A673 (cell line): ENCODE data around the gene SGF29. TPM values are rescaled to one million over a fixed set of nuclear protein-coding genes. Genes with fewer than 3 reads are reported as not detected.

Experiments
- BruUV-seq: library from RNA; stranded (reverse); fragments of 400-500 nt; replicated peaks from 2 replicates; lab custom pipeline; 2021; lab: Mats Ljungman, UMichigan
- CTCF ChIA-PET: fragments of 300-600 bp; sonication (Branson Sonifier 250); formaldehyde crosslinking; loops from one replicate; lab custom pipeline; 2022; ENCODE audit warnings: antibody characterized with exemption; lab: Charles Lee
- POLR2A ChIA-PET: fragments of 300-600 bp; sonication (Branson Sonifier 250); formaldehyde crosslinking; loops from one replicate; lab custom pipeline; 2022; ENCODE audit warnings: antibody characterized with exemption; ENCODE audit not compliant: low non-redundant PET; lab: Charles Lee
- DNase-seq: peaks from one replicate; pipeline ENCODE4 v3.0.0-alpha.2; 2015; ENCODE audit warnings: low spot score
- H3K27ac ChIP-seq: fragments of 200-600 bp; sonication (generic); 2 replicates; pipeline ENCODE4 v1.5.1; 2016; ENCODE audit warnings: mixed run types, low read depth, mild to moderate bottlenecking, mixed read lengths, antibody characterized with exemption, low read length; ENCODE audit not compliant: poor library complexity, severe bottlenecking
- H3K27me3 ChIP-seq: fragments of 200-600 bp; sonication (generic); replicated peaks from 2 replicates; pipeline ENCODE4 v1.6.1; 2017; ENCODE audit warnings: mixed run types, low read depth, mild to moderate bottlenecking, mixed read lengths, antibody characterized with exemption, low read length; ENCODE audit not compliant: insufficient read depth, poor library complexity
- H3K36me3 ChIP-seq: fragments of 200-600 bp; sonication (generic); 2 replicates; pipeline ENCODE4 v1.6.1; 2016; ENCODE audit warnings: mixed run types, mild to moderate bottlenecking, mixed read lengths, antibody characterized with exemption, low read length; ENCODE audit not compliant: insufficient read depth, poor library complexity, severe bottlenecking
- H3K4me1 ChIP-seq: fragments of 200-600 bp; sonication (generic); 2 replicates; pipeline ENCODE4 v1.6.1; 2017; ENCODE audit warnings: mixed run types, mild to moderate bottlenecking, mixed read lengths, antibody characterized with exemption, low read length; ENCODE audit not compliant: insufficient read depth, poor library complexity, severe bottlenecking
- H3K4me3 ChIP-seq: fragments of 200-600 bp; sonication (generic); 2 replicates; pipeline ENCODE4 v1.5.1; 2016; ENCODE audit warnings: low read depth, mixed run types, mild to moderate bottlenecking, mixed read lengths, low read length; ENCODE audit not compliant: poor library complexity, severe bottlenecking
- H3K9me3 ChIP-seq: fragments of 200-600 bp; sonication (generic); 2 replicates; pipeline ENCODE4 v1.6.1; 2016; ENCODE audit warnings: mixed run types, low read depth, mild to moderate bottlenecking, mixed read lengths, antibody characterized with exemption, low read length; ENCODE audit not compliant: poor library complexity, severe bottlenecking
- CTCF ChIP-seq: fragments of 300-800, 200-600 bp; sonication (generic); conservative IDR thresholded peaks from 2 replicates; pipeline ENCODE4 v1.5.1; 2017; ENCODE audit warnings: low read depth, mild to moderate bottlenecking, antibody characterized with exemption, low read length, moderate library complexity, mixed read lengths
- EZH2 ChIP-seq: fragments of 200-600 bp; sonication (generic); IDR thresholded peaks from 2 replicates; pipeline ENCODE4 v1.6.1; 2017; ENCODE audit warnings: borderline replicate concordance, low read depth, mild to moderate bottlenecking, mixed read lengths, antibody characterized with exemption, low read length; ENCODE audit not compliant: poor library complexity, severe bottlenecking
- intact Hi-C: fragments of 100-400 bp; cut with micrococcal nuclease; formaldehyde crosslinking; loops from one replicate; pipeline ENCODE4 v1.10.0; 2022; ENCODE audit not compliant: unreplicated experiment
- total RNA-seq: library from RNA; stranded (reverse); gene quantifications from 2 replicates; pipeline ENCODE4 v1.2.3, GENCODE V29; 2021

Gene SGF29
- total RNA-seq, 1 experiment from 2014 or later = 42.3 TPM

DNA sequence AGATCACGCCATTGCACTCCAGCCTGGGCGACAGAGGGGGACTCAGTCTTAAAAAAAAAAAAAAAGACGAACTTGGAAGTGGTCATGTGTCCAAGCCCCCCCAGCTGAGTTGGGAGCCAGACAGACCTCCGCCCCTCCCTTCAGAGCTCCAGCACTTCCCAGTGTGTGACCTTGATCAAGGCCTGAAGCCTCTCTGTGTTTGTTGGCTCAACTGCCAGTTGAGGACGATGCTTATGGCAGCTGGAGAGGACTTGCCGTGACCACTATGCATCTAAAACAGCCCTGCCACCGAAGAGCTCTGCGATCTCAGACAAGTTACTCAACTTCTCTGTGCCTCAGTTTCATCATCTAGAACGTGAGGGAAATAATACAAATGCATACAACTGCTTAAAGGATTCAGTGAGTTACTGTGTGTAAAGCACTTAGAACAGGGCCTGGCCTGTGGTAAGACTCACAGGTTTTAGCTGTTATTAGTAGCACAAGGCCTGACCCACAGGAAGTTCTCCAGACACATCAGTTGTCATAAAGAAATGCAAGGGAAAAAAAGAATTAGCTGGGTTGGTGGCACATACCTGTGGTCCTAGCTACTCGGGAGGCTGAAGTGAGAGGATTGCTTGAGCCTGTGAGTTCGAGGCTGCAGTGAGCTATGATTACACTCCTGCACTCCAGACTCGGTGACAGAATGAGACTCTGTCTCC is 40.1 kb upstream of the SGF29 start:
- H3K9me3 ChIP-seq = no peaks in the 10 kb centered on the region
- intact Hi-C loops = no loop called here
- CTCF ChIA-PET = no interaction called here
- POLR2A ChIA-PET = interaction anchor here (0.6 kb wide), 1 partner anchor 22 kb away, joined by 15 read pairs; the partner anchor contains the start of gene CLN3
- TF ChIP-seq CTCF (no peak), EZH2 (no peak)
- H3K27me3 ChIP-seq = no peaks in the 10 kb centered on the region
- no peaks in the 10 kb centered on the region for H3K4me1 ChIP-seq
- no peak overlapping the region for H3K4me3 ChIP-seq
- no TSS peak for BruUV-seq
- DNase-seq = no peak
- H3K36me3 ChIP-seq = no peaks in the 10 kb centered on the region
- no peak overlapping the region for H3K27ac ChIP-seq

DNA sequence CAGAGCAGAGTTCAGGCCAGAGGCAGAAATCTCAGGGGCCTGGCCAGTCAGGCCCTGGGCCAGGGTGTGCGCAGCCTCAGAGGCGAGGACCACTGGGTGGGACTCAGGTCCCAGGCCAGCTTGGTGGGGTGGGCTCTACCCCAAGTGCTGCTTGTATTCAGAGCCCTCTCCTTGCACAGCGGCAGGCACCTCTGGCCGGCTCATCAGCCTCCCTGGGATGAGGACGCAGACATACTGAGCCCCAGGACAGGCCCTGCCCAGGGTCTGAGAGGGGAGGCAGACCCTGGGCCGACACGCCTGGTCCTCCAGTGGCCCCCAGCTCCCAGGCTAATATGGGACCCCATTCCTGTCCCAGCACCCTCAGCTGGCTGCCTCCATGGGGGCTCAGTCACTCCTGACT is 39.5 kb upstream of the SGF29 start:
- intact Hi-C loops = no loop called here
- Histone ChIP-seq H3K4me1 (no peaks in the 10 kb centered on the region), H3K27ac (no peak overlapping the region), H3K4me3 (no peak overlapping the region), H3K36me3 (no peaks in the 10 kb centered on the region), H3K9me3 (no peaks in the 10 kb centered on the region), H3K27me3 (no peaks in the 10 kb centered on the region)
- CTCF ChIA-PET = no interaction called here
- DNase-seq = no peak
- POLR2A ChIA-PET = no interaction called here
- TF ChIP-seq CTCF (no peak), EZH2 (no peak)
- BruUV-seq = no TSS peak

- Histone ChIP-seq H3K4me3 (no peak overlapping the region), H3K9me3 (no peaks in the 10 kb centered on the region), H3K4me1 (no peaks in the 10 kb centered on the region), H3K36me3 (no peaks in the 10 kb centered on the region), H3K27ac (no peak overlapping the region), H3K27me3 (no peaks in the 10 kb centered on the region)
- no peak for DNase-seq
- ChIA-PET POLR2A (no interaction called here), CTCF (no interaction called here)
- no peak for TF ChIP-seq CTCF
- no peak for TF ChIP-seq EZH2
- BruUV-seq = no TSS peak
- intact Hi-C loops = no loop called here
Measured at GRCh38 chr16:28520672-28521071, 33.0 kb upstream of the SGF29 start.
